Spinal cord (tissue), 10 donors: ENCODE results near the gene LRP6. TPM values are rescaled to one million over a fixed set of nuclear protein-coding genes. Genes with fewer than 3 reads are reported as not detected.
A peak's percentile ranks its signal among the peaks of the same experiment; 100 is the strongest.
"Not testable (repeated sequence)": the region's sequence is repeated elsewhere in the genome, so short reads cannot be mapped to it uniquely, and the experiment has no call there.

Experiments used
- DNase-seq, 6 donors: peaks; one replicate each; pipeline versions ENCODE4 v3.0.0 to v3.0.0-alpha.2; 2013 to 2015; ENCODE audit warnings: low spot score in 6 of 6, low read depth in 4 of 6
- H3K27ac ChIP-seq: one replicate; pipeline ENCODE4 v1.5.1; 2013; ENCODE audit warnings: low read depth, low read length, control low read depth
- H3K27me3 ChIP-seq: one replicate; pipeline ENCODE4 v1.6.1; 2013; ENCODE audit warnings: low read length; ENCODE audit not compliant: control insufficient read depth, insufficient read depth
- H3K36me3 ChIP-seq: one replicate; pipeline ENCODE4 v1.6.1; 2013; ENCODE audit warnings: low read length; ENCODE audit not compliant: control insufficient read depth, insufficient read depth
- H3K4me1 ChIP-seq: one replicate; pipeline ENCODE4 v1.6.1; 2013; ENCODE audit warnings: low read length; ENCODE audit not compliant: control insufficient read depth, insufficient read depth
- H3K4me3 ChIP-seq: one replicate; pipeline ENCODE4 v1.5.1; 2013; ENCODE audit warnings: low read depth, low read length, control low read depth
- H3K9me3 ChIP-seq: one replicate; pipeline ENCODE4 v1.6.1; 2013; ENCODE audit warnings: low read length; ENCODE audit not compliant: control insufficient read depth, insufficient read depth
- WGBS: methylation state at CpG from one replicate; pipeline ENCODE4 v1.1.5; 2013; ENCODE audit warnings: missing lambda C conversion rate; ENCODE audit not compliant: insufficient coverage; 5-methylcytosine and 5-hydroxymethylcytosine counted together
- polyA plus RNA-seq, 2 donors: library from polyadenylated mRNA; unstranded; fragments of 120-200 nt; gene quantifications; one replicate each; pipeline ENCODE4 v1.2.1, GENCODE V29; 2013; ENCODE audit not compliant: insufficient read length in 2 of 2
- total RNA-seq, 2 donors: library from RNA; depleted of rRNA in 1 of 2; stranded (reverse); fragments of 120-200 nt in 1 of 2; fragments of >200 nt in 1 of 2; gene quantifications; one replicate each; pipeline versions ENCODE4 v1.2.3 to v1.2.4, GENCODE V29; 2013 to 2014
- donor health status: healthy.

Gene LRP6
- total and polyA plus RNA-seq, 4 donors = 21.5 to 63.7 (median 43.1) TPM

DNA sequence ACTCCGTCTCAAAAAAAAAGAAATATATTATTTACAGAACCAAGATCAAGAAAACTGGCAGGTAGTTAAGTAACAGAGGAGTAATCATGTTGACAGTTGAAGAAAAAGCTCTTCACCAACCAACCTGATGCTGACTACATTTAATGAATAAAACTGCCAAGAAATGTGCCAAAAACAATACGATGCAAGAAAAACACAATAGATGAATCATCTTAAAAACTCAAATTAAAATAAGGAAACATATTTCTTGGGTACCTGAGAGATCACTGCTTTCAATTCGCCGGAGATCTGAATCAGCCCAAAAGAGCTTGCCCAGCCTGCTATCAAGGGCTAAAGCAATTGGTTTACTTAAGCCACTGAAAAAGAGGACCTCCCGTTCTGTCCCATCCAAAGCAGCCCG is 119.7 kb downstream of the LRP6 start:
- no peak for DNase-seq
- Histone ChIP-seq H3K4me3 (no peak overlapping the region), H3K27ac (no peak overlapping the region), H3K36me3 (peaks cover 13% of the 10 kb centered on the region), H3K27me3 (no peaks in the 10 kb centered on the region), H3K4me1 (no peaks in the 10 kb centered on the region), H3K9me3 (no peaks in the 10 kb centered on the region)
- WGBS = no CpG with 5 or more reads among the region's 6 CpGs

DNA sequence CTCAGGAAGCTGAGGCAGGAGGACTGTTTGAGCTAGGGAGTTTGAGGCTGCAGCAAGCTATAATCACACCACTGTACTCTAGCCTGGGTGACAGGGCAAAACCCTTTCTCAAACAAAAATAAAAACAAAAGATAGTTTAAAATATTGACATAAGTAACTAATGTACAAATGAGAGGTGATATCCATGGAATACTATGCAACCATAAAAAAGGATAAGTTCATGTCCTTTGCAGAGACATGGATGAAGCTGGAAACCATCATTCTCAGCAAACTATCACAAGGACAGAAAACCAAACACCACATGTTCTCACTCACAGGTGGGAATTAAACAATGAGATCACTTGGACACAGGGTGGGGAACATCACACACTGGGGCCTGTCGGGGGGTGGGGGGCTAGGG is 122.3 kb downstream of the LRP6 start:
- H3K27ac ChIP-seq, DNase-seq, H3K4me3 ChIP-seq, H3K27me3 ChIP-seq, H3K9me3 ChIP-seq, H3K4me1 ChIP-seq: not testable (repeated sequence)
- WGBS = no CpG with 5 or more reads among the region's 1 CpG
- H3K36me3 ChIP-seq = peaks cover 16% of the 10 kb centered on the region

DNA sequence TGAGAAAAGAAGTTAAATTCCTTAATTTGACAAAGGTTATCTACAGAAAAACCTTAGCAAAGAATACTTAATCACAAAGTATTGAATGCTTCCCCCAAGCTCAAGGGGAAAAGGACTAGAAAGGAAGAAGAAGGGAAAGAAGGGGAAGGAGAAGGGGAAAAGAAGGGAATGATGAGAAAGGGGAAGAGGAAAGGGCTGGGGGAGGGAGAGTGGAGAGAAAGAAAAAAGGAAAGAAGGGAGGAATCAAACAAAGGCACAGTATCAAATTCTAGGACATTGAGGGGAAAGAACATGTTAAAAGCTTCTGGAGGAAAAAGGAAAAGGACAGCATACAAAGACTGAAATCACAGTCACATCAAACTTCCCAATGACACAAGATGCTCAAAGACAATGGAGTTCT is 125.8 kb downstream of the LRP6 start:
- no peaks in the 10 kb centered on the region for H3K9me3 ChIP-seq
- H3K36me3 ChIP-seq = peaks cover 7% of the 10 kb centered on the region
- H3K27ac ChIP-seq = no peak overlapping the region
- H3K27me3 ChIP-seq = no peaks in the 10 kb centered on the region
- no peak overlapping the region for H3K4me3 ChIP-seq
- DNase-seq = no peak
- H3K4me1 ChIP-seq = no peaks in the 10 kb centered on the region

- H3K27ac ChIP-seq = no peak overlapping the region
- no peaks in the 10 kb centered on the region for H3K9me3 ChIP-seq
- H3K4me3 ChIP-seq = no peak overlapping the region
- no peaks in the 10 kb centered on the region for H3K4me1 ChIP-seq
- WGBS = 100% methylated on average over 2 of the region's 3 CpGs
- peaks cover 9% of the 10 kb centered on the region for H3K36me3 ChIP-seq
- H3K27me3 ChIP-seq = no peaks in the 10 kb centered on the region
- DNase-seq = no peak
Observed at GRCh38 chr12:12138203-12139154, 128.4 kb downstream of the LRP6 start.

GRCh38 chr12:12133785-12134184 is 133.1 kb downstream of the LRP6 start:
- Histone ChIP-seq H3K27ac (no peak overlapping the region), H3K4me1 (no peaks in the 10 kb centered on the region), H3K9me3 (no peaks in the 10 kb centered on the region), H3K36me3 (peaks cover 13% of the 10 kb centered on the region), H3K27me3 (no peaks in the 10 kb centered on the region), H3K4me3 (no peak overlapping the region)
- DNase-seq = no peak
- no CpG with 5 or more reads among the region's 5 CpGs for WGBS

DNA sequence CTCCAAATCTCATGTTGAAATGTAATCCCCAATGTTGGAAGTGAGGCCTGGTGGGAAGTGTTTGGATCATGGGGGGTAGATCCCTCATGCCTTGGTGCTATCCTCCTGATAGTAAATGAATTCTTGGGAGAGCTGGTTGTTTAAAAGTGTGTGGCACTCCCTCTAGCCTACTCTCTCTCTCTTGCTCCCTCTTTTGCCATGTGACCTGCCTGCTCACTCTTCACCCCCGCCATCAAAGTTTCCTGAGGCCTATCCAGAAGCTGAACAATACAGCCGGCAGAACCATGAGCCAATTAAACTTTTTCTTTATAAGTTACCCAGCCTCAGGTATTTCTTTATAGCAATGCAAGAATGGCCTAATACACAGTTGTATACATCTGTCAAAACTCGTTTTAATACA is 133.6 kb downstream of the LRP6 start:
- H3K27ac ChIP-seq = no peak overlapping the region
- no peaks in the 10 kb centered on the region for H3K4me1 ChIP-seq
- 45% methylated on average over 2 of the region's 3 CpGs for WGBS
- peaks cover 13% of the 10 kb centered on the region for H3K36me3 ChIP-seq
- no peaks in the 10 kb centered on the region for H3K9me3 ChIP-seq
- no peaks in the 10 kb centered on the region for H3K27me3 ChIP-seq
- no peak for DNase-seq
- no peak overlapping the region for H3K4me3 ChIP-seq

DNA sequence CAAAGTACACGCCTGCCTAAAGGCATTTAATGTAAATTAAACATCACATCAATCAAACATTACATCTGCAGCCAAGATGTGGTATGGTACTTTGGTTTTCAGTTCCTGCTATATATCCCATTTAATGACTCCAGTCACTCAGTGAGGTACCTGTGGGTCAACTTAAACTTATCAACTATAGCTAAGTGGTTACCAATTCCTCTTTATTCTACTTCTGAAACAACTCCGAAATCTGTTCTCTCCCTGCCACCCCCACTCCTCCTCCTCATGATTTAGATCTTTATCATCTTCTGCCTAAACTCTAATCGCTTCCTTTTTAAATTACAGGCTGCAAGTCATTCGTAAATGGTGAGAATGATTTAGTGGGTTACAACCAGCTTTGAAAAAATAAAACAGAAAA is 138.2 kb downstream of the LRP6 start:
- no peaks in the 10 kb centered on the region for H3K27me3 ChIP-seq
- WGBS = no CpG with 5 or more reads among the region's 4 CpGs
- no peak overlapping the region for H3K4me3 ChIP-seq
- no peak for DNase-seq
- no peaks in the 10 kb centered on the region for H3K4me1 ChIP-seq
- no peaks in the 10 kb centered on the region for H3K9me3 ChIP-seq
- no peak overlapping the region for H3K27ac ChIP-seq
- H3K36me3 ChIP-seq = peaks cover 15% of the 10 kb centered on the region

DNA sequence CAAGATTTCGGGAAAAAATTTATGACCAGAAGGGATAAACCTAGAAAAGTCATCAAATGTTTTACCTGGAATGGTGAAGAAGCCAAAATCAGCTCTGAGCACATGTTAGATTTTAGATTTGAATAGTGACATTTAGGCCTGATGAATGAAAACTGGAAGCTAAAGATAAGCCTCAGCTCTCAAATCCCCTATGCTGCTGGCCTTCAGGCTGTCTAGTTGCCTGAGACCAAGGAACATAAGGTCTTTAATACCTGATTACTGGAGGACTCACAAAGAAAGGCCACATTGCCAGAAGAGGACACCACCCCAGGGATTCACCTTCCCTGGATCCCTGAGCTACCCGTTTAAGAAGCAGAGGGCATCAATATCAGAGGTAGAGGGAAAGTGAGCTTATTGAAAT is 139.5 kb downstream of the LRP6 start:
- Histone ChIP-seq H3K4me3 (no peak overlapping the region), H3K27ac (no peak overlapping the region), H3K27me3 (no peaks in the 10 kb centered on the region), H3K4me1 (no peaks in the 10 kb centered on the region), H3K9me3 (no peaks in the 10 kb centered on the region), H3K36me3 (peaks cover 15% of the 10 kb centered on the region)
- no peak for DNase-seq
- no CpG with 5 or more reads among the region's 2 CpGs for WGBS

GRCh38 chr12:12126551-12126950 is 140.3 kb downstream of the LRP6 start:
- Histone ChIP-seq H3K27ac (no peak overlapping the region), H3K36me3 (peaks cover 15% of the 10 kb centered on the region), H3K27me3 (no peaks in the 10 kb centered on the region), H3K4me1 (no peaks in the 10 kb centered on the region), H3K9me3 (no peaks in the 10 kb centered on the region), H3K4me3 (no peak overlapping the region)
- DNase-seq = no peak
- 80% methylated on average over 1 of the region's 4 CpGs for WGBS

DNA sequence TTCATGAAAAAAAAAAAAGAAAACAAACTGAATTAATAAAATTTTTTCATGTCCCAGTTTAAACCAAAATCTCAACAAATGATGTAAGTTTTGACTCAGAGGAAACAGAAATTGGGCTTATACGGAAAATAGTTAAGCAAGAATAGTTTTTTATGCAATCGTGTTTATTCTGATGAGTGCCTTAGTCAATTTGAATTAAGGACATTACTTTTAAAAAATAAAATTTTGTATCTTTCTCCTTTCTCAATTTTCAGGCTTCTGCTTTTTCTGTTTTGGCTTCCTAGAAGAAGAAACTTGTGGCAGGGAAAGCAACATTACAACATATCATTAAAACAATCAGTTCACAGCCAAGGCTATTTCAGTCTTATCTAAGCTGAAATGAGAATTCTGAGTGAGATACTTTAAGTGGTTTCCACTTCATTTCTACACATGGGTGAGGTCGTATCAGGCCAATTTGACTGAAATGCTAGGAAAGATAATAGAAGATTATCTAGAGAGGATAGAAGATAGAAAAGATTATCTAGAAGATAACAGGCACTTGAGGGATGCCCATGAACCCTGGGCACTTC is 143.7 kb downstream of the LRP6 start:
- peaks cover 8% of the 10 kb centered on the region for H3K36me3 ChIP-seq
- no peaks in the 10 kb centered on the region for H3K4me1 ChIP-seq
- no peaks in the 10 kb centered on the region for H3K27me3 ChIP-seq
- H3K9me3 ChIP-seq = no peaks in the 10 kb centered on the region
- no peak overlapping the region for H3K27ac ChIP-seq
- no CpG with 5 or more reads among the region's 3 CpGs for WGBS
- DNase-seq = peak in 1 of 6 donors; percentile 41
- no peak overlapping the region for H3K4me3 ChIP-seq
